Tibial artery (tissue), 4 donors: ENCODE data around the gene PDLIM7.

Experiments used
- DNase-seq, 2 donors: peaks; one replicate each; pipeline ENCODE4 v3.0.0-alpha.2; 2019
- H3K27ac ChIP-seq, 2 donors: fragments of 200-600 bp; sonication (generic) in 1 of 2; 1 replicate in 1 of 2; 2 replicates in 1 of 2; pipeline ENCODE4 v1.5.1; 2018 to 2019; ENCODE audit warnings: mild to moderate bottlenecking in 1 of 2
- H3K27me3 ChIP-seq, 2 donors: fragments of 200-600 bp; sonication (generic) in 1 of 2; one replicate each; pipeline versions ENCODE4 v1.5.1 to v1.6.0; 2016 to 2019
- H3K36me3 ChIP-seq, 3 donors: fragments of 200-600 bp; sonication (generic) in 2 of 3; one replicate each; pipeline ENCODE4 v1.5.1; 2016 to 2019; ENCODE audit warnings: mild to moderate bottlenecking in 2 of 3
- H3K4me1 ChIP-seq, 4 donors: fragments of 200-600 bp; sonication (generic) in 2 of 4; 1 replicate in 3 of 4; 2 replicates in 1 of 4; pipeline ENCODE4 v1.5.1; 2016 to 2019
- H3K4me3 ChIP-seq, 2 donors: fragments of 200-600 bp; sonication (generic) in 1 of 2; 1 replicate in 1 of 2; 2 replicates in 1 of 2; pipeline ENCODE4 v1.5.1; 2018 to 2019; ENCODE audit warnings: mild to moderate bottlenecking in 2 of 2
- H3K9me3 ChIP-seq, 3 donors: fragments of 200-600 bp; sonication (generic) in 1 of 3; one replicate each; pipeline ENCODE4 v1.5.1; 2016 to 2019
- CTCF ChIP-seq, 2 experiments: fragments of 200-600 bp in 1 of 2; fragments of 450-650 bp in 1 of 2; IDR thresholded peaks; one replicate each; pipeline ENCODE4 v1.5.1; 2017 to 2019; ENCODE audit warnings: antibody characterized with exemption in 2 of 2, mild to moderate bottlenecking in 1 of 2, moderate library complexity in 1 of 2
- intact Hi-C: fragments of 100-400 bp; cut with DNase I; formaldehyde crosslinking; loops from one replicate; pipeline ENCODE4 v1.15.0; 2023; ENCODE audit warnings: low total_unique reads

Gene PDLIM7

GRCh38 chr5:177531209-177531940, 34.0 kb upstream of the PDLIM7 start:
- H3K9me3 ChIP-seq: no peaks in the 10 kb centered on the region
- peak overlapping the region in 1 of 2 donors; percentile 5 for H3K27ac ChIP-seq
- H3K4me3 ChIP-seq: no peak overlapping the region
- H3K27me3 ChIP-seq: no peaks in the 10 kb centered on the region
- intact Hi-C loops: no loop called here
- DNase-seq: no peak
- TF ChIP-seq CTCF (IDR thresholded peaks at IDR 0.05): no peak
- peaks cover 0 to 25% (median 11%) of the 10 kb centered on the region in 4 donors for H3K4me1 ChIP-seq
- peaks cover 51 to 86% (median 83%) of the 10 kb centered on the region in 3 donors for H3K36me3 ChIP-seq

- H3K9me3 ChIP-seq: no peaks in the 10 kb centered on the region
- H3K4me3 ChIP-seq: no peak overlapping the region
- H3K27me3 ChIP-seq: no peaks in the 10 kb centered on the region
- H3K27ac ChIP-seq: no peak overlapping the region
- peaks cover 45 to 86% (median 83%) of the 10 kb centered on the region in 3 donors for H3K36me3 ChIP-seq
- TF ChIP-seq CTCF (IDR thresholded peaks at IDR 0.05): no peak
- H3K4me1 ChIP-seq: peaks cover 0 to 18% (median 5%) of the 10 kb centered on the region in 4 donors
- no peak for DNase-seq
- intact Hi-C loops: no loop called here
Observed at GRCh38 chr5:177530638-177531037, 33.2 kb upstream of the PDLIM7 start.

- no peak for TF ChIP-seq CTCF (IDR thresholded peaks at IDR 0.05)
- H3K4me1 ChIP-seq: peaks cover 0 to 7% (median 1%) of the 10 kb centered on the region in 4 donors
- no peak for DNase-seq
- no peaks in the 10 kb centered on the region for H3K9me3 ChIP-seq
- peaks cover 56 to 94% (median 87%) of the 10 kb centered on the region in 3 donors for H3K36me3 ChIP-seq
- H3K27ac ChIP-seq: no peak overlapping the region
- intact Hi-C loops: no loop called here
- no peak overlapping the region for H3K4me3 ChIP-seq
- no peaks in the 10 kb centered on the region for H3K27me3 ChIP-seq
Observed at GRCh38 chr5:177529247-177530203, 32.1 kb upstream of the PDLIM7 start.

GRCh38 chr5:177528631-177529030, 31.2 kb upstream of the PDLIM7 start:
- no peaks in the 10 kb centered on the region for H3K9me3 ChIP-seq
- H3K27me3 ChIP-seq: no peaks in the 10 kb centered on the region
- intact Hi-C loops: no loop called here
- H3K27ac ChIP-seq: no peak overlapping the region
- no peak for TF ChIP-seq CTCF (IDR thresholded peaks at IDR 0.05)
- DNase-seq: no peak
- H3K36me3 ChIP-seq: peaks cover 65 to 99% (median 91%) of the 10 kb centered on the region in 3 donors
- no peak overlapping the region for H3K4me3 ChIP-seq
- no peaks in the 10 kb centered on the region for H3K4me1 ChIP-seq

- TF ChIP-seq CTCF (IDR thresholded peaks at IDR 0.05): no peak
- Histone ChIP-seq H3K36me3 (peaks cover 66 to 100% (median 90%) of the 10 kb centered on the region in 3 donors), H3K9me3 (no peaks in the 10 kb centered on the region), H3K27ac (no peak overlapping the region), H3K4me3 (no peak overlapping the region), H3K4me1 (no peaks in the 10 kb centered on the region), H3K27me3 (no peaks in the 10 kb centered on the region)
- intact Hi-C loops: no loop called here
- no peak for DNase-seq
Observed at GRCh38 chr5:177527595-177527994, 30.2 kb upstream of the PDLIM7 start.
